ENCODE data around the gene LSAMP.

Gene LSAMP

GRCh38 chr3:116164039-116164438 is 281.2 kb downstream of the LSAMP start:
- Histone ChIP-seq H3K4me1 (ENCODE audit: control insufficient read depth in 1 of 2, insufficient read depth in 2 of 2, low read length in 2 of 2) (no peaks in the 10 kb centered on the region), H4K8ac (ENCODE audit: low read depth, low read length) (no peak overlapping the region), H3K4me2 (ENCODE audit: low read length) (no peak overlapping the region), H3K27ac (ENCODE audit: low read depth, low read length) (no peak overlapping the region), H2BK5ac (ENCODE audit: low read depth, low read length, poor library complexity) (no peak overlapping the region), H4K12ac (ENCODE audit: low read depth, low read length) (no peak overlapping the region), H3K14ac (ENCODE audit: low read length) (no peak overlapping the region), H3K79me1 (ENCODE audit: low read length) (no peaks in the 10 kb centered on the region), H3K23ac (ENCODE audit: low read length) (no peak overlapping the region), H2BK12ac (ENCODE audit: low read length) (no peak overlapping the region), H3K9me3 (ENCODE audit: insufficient read depth, low read depth, low read length) (no peaks in the 10 kb centered on the region), H2AK5ac (ENCODE audit: low read length) (no peak overlapping the region), H3K18ac (ENCODE audit: low read length) (no peak overlapping the region), H3K27me3 (ENCODE audit: insufficient read depth, low read length) (no peaks in the 10 kb centered on the region), H3K4ac (ENCODE audit: low read depth, low read length) (no peak overlapping the region), H2BK120ac (ENCODE audit: insufficient read depth, low read length, poor library complexity) (no peak overlapping the region), H2AFZ (ENCODE audit: insufficient read depth, low read length, poor library complexity) (no peak overlapping the region), H3K9ac (ENCODE audit: low read length) (no peak overlapping the region), H3K36me3 (ENCODE audit: control insufficient read depth in 1 of 2, insufficient read depth in 2 of 2, low read length in 2 of 2) (no peaks in the 10 kb centered on the region), H3K79me2 (ENCODE audit: control insufficient read depth, insufficient read depth, low read length, poor library complexity) (no peaks in the 10 kb centered on the region), H3K4me3 (ENCODE audit: low read depth, low read length) (no peak overlapping the region), H4K91ac (ENCODE audit: low read depth, low read length) (no peak overlapping the region)
- DNase-seq: no peak
- WGBS (ENCODE audit: extremely low coverage, insufficient coverage, insufficient read length): no CpG with 5 or more reads among the region's 2 CpGs

- Histone ChIP-seq H3K27ac (ENCODE audit: low read depth, low read length) (no peak overlapping the region), H3K9me3 (ENCODE audit: insufficient read depth, low read depth, low read length) (no peaks in the 10 kb centered on the region), H4K8ac (ENCODE audit: low read depth, low read length) (no peak overlapping the region), H3K79me1 (ENCODE audit: low read length) (no peaks in the 10 kb centered on the region), H4K12ac (ENCODE audit: low read depth, low read length) (no peak overlapping the region), H3K27me3 (ENCODE audit: insufficient read depth, low read length) (no peaks in the 10 kb centered on the region), H2BK12ac (ENCODE audit: low read length) (no peak overlapping the region), H3K4me3 (ENCODE audit: low read depth, low read length) (no peak overlapping the region), H3K18ac (ENCODE audit: low read length) (no peak overlapping the region), H2BK5ac (ENCODE audit: low read depth, low read length, poor library complexity) (no peak overlapping the region), H3K79me2 (ENCODE audit: control insufficient read depth, insufficient read depth, low read length, poor library complexity) (no peaks in the 10 kb centered on the region), H3K14ac (ENCODE audit: low read length) (no peak overlapping the region), H3K9ac (ENCODE audit: low read length) (no peak overlapping the region), H3K23ac (ENCODE audit: low read length) (no peak overlapping the region), H3K4ac (ENCODE audit: low read depth, low read length) (no peak overlapping the region), H4K91ac (ENCODE audit: low read depth, low read length) (no peak overlapping the region), H2AK5ac (ENCODE audit: low read length) (no peak overlapping the region), H2AFZ (ENCODE audit: insufficient read depth, low read length, poor library complexity) (no peak overlapping the region), H2BK120ac (ENCODE audit: insufficient read depth, low read length, poor library complexity) (no peak overlapping the region), H3K4me2 (ENCODE audit: low read length) (no peak overlapping the region), H3K36me3 (ENCODE audit: control insufficient read depth in 1 of 2, insufficient read depth in 2 of 2, low read length in 2 of 2) (no peaks in the 10 kb centered on the region), H3K4me1 (ENCODE audit: control insufficient read depth in 1 of 2, insufficient read depth in 2 of 2, low read length in 2 of 2) (no peaks in the 10 kb centered on the region)
- no CpG with 5 or more reads among the region's 5 CpGs for WGBS (ENCODE audit: extremely low coverage, insufficient coverage, insufficient read length)
- DNase-seq: no peak
Measured at GRCh38 chr3:116161575-116162525, 283.4 kb downstream of the LSAMP start.

GRCh38 chr3:116160594-116160993 is 284.7 kb downstream of the LSAMP start:
- Histone ChIP-seq H4K12ac (ENCODE audit: low read depth, low read length) (no peak overlapping the region), H4K8ac (ENCODE audit: low read depth, low read length) (no peak overlapping the region), H2BK5ac (ENCODE audit: low read depth, low read length, poor library complexity) (no peak overlapping the region), H3K4me1 (ENCODE audit: control insufficient read depth in 1 of 2, insufficient read depth in 2 of 2, low read length in 2 of 2) (no peaks in the 10 kb centered on the region), H2BK120ac (ENCODE audit: insufficient read depth, low read length, poor library complexity) (no peak overlapping the region), H3K14ac (ENCODE audit: low read length) (no peak overlapping the region), H3K79me2 (ENCODE audit: control insufficient read depth, insufficient read depth, low read length, poor library complexity) (no peaks in the 10 kb centered on the region), H2BK12ac (ENCODE audit: low read length) (no peak overlapping the region), H3K23ac (ENCODE audit: low read length) (no peak overlapping the region), H3K4me2 (ENCODE audit: low read length) (no peak overlapping the region), H4K91ac (ENCODE audit: low read depth, low read length) (no peak overlapping the region), H3K4me3 (ENCODE audit: low read depth, low read length) (no peak overlapping the region), H2AFZ (ENCODE audit: insufficient read depth, low read length, poor library complexity) (no peak overlapping the region), H3K79me1 (ENCODE audit: low read length) (no peaks in the 10 kb centered on the region), H3K4ac (ENCODE audit: low read depth, low read length) (no peak overlapping the region), H3K27ac (ENCODE audit: low read depth, low read length) (no peak overlapping the region), H3K9ac (ENCODE audit: low read length) (no peak overlapping the region), H2AK5ac (ENCODE audit: low read length) (no peak overlapping the region), H3K36me3 (ENCODE audit: control insufficient read depth in 1 of 2, insufficient read depth in 2 of 2, low read length in 2 of 2) (no peaks in the 10 kb centered on the region), H3K27me3 (ENCODE audit: insufficient read depth, low read length) (no peaks in the 10 kb centered on the region), H3K9me3 (ENCODE audit: insufficient read depth, low read depth, low read length) (no peaks in the 10 kb centered on the region), H3K18ac (ENCODE audit: low read length) (no peak overlapping the region)
- DNase-seq: no peak
- no CpG with 5 or more reads among the region's 1 CpG for WGBS (ENCODE audit: extremely low coverage, insufficient coverage, insufficient read length)

- Histone ChIP-seq H3K4me3 (ENCODE audit: low read depth, low read length) (no peak overlapping the region), H3K9ac (ENCODE audit: low read length) (no peak overlapping the region), H3K14ac (ENCODE audit: low read length) (no peak overlapping the region), H2BK120ac (ENCODE audit: insufficient read depth, low read length, poor library complexity) (no peak overlapping the region), H3K4me2 (ENCODE audit: low read length) (no peak overlapping the region), H3K79me2 (ENCODE audit: control insufficient read depth, insufficient read depth, low read length, poor library complexity) (no peaks in the 10 kb centered on the region), H3K23ac (ENCODE audit: low read length) (no peak overlapping the region), H3K36me3 (ENCODE audit: control insufficient read depth in 1 of 2, insufficient read depth in 2 of 2, low read length in 2 of 2) (no peaks in the 10 kb centered on the region), H2BK12ac (ENCODE audit: low read length) (no peak overlapping the region), H3K4ac (ENCODE audit: low read depth, low read length) (no peak overlapping the region), H3K9me3 (ENCODE audit: insufficient read depth, low read depth, low read length) (no peaks in the 10 kb centered on the region), H3K18ac (ENCODE audit: low read length) (no peak overlapping the region), H2AK5ac (ENCODE audit: low read length) (no peak overlapping the region), H3K4me1 (ENCODE audit: control insufficient read depth in 1 of 2, insufficient read depth in 2 of 2, low read length in 2 of 2) (no peaks in the 10 kb centered on the region), H3K79me1 (ENCODE audit: low read length) (no peaks in the 10 kb centered on the region), H4K91ac (ENCODE audit: low read depth, low read length) (no peak overlapping the region), H4K8ac (ENCODE audit: low read depth, low read length) (no peak overlapping the region), H2AFZ (ENCODE audit: insufficient read depth, low read length, poor library complexity) (no peak overlapping the region), H4K12ac (ENCODE audit: low read depth, low read length) (no peak overlapping the region), H3K27ac (ENCODE audit: low read depth, low read length) (no peak overlapping the region), H3K27me3 (ENCODE audit: insufficient read depth, low read length) (no peaks in the 10 kb centered on the region), H2BK5ac (ENCODE audit: low read depth, low read length, poor library complexity) (no peak overlapping the region)
- WGBS (ENCODE audit: extremely low coverage, insufficient coverage, insufficient read length): no CpG with 5 or more reads among the region's 1 CpG
- no peak for DNase-seq
Measured at GRCh38 chr3:116155841-116156240, 289.4 kb downstream of the LSAMP start.

Measured in trophoblast cell (in vitro differentiated cells and primary cell).